Amniotic epithelial cell (primary cell): ENCODE data around the gene POU6F2.
A peak's percentile ranks its signal among the peaks of the same experiment; 100 is the strongest.
"Not testable (repeated sequence)": the region's sequence is repeated elsewhere in the genome, so short reads cannot be mapped to it uniquely, and the experiment has no call there.

Source experiments
- DNase-seq: peaks from one replicate; pipeline ENCODE4 v3.0.0-alpha.2; 2010; ENCODE audit warnings: low read depth

POU6F2 gene

DNA sequence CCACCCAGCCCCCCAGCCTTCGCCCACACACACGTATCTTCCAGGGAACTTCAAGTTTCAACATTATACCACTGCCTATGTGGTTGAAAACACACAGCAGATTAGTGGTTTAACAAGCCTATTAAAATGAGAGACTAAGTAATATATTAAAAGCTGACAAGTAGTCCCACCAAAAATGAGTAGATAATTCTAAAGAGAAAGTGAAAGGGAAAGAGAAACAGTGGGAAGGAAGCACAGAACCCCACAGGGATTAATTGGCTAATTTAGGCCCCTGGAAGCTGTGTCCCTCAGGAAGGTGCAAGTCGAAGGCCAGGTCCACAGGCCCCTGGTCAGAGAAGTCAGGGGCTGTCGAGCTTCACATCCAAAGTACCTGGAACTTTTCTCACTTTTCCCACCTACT is 378.0 kb downstream of the POU6F2 start:
- DNase-seq = no peak

DNA sequence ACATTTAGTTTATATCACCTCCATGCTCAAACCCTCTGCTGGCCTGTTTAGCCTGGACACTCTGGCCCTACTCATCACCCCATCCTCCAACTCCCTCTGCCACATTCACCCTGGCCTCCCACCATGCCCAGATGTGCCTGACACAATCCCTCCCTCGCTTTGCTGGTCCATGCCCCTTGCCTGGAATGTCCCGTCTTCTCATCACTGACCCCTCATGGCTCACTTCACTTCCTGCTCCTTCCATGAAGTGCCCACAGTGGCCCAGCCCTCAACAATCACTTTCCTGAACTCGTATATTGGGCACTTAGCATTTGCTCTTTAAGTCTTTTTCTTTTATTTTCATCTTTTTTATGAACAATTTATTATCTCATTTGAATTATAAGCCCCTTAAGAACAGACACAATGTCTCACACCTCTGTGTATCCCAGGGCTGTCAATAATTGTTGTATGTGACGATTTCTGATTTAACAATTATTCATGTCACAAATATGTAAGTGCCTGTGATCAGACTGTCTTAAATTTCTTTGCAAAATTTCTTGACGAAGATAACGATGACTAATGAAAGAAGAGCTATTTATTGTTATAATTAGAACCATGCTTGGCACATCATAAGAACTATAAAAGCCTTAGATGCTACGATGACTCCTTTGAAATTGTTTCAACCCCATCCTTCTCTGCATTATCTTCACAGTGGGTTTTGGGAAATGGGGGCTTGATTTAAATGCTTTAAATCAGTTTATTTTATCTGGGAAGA is 378.6 kb downstream of the POU6F2 start:
- DNase-seq = no peak

DNA sequence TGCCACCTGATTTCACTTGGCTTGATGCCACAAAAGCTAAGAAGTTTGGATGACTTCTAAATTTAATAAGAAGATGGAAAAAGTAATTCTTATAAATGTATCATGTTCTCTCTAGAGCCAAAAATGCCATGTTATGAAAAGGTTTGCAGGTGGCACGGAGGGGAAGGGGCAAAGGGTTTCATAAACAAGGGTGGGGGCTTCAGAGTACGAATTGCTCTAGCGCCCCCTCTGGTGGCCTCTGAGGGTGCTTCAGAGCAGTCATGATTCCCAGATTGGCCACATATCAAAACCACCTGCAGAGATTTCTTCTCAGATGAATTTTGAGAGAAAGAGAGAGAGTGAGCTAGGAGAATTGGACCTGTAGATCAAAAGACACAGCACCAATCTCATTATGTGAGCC is 379.9 kb downstream of the POU6F2 start:
- no peak for DNase-seq

DNA sequence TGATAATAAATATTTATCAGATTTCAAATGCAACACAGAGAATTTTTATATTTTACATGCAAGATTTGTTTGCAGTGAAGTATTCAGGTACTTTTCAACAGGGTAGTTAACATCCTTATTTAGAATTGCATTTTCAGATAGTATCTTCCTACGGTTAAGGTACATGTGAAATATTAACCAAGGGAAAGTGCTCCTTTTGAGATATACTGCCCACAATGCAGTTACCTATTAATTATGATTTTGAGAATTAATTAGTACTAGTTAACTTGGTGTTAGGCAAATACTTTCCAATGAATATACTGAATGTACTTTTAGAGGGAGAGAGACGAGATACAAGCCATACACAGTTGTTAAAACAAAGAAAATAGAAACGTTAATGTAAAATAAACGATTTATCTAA is 382.3 kb downstream of the POU6F2 start:
- DNase-seq = no peak

DNA sequence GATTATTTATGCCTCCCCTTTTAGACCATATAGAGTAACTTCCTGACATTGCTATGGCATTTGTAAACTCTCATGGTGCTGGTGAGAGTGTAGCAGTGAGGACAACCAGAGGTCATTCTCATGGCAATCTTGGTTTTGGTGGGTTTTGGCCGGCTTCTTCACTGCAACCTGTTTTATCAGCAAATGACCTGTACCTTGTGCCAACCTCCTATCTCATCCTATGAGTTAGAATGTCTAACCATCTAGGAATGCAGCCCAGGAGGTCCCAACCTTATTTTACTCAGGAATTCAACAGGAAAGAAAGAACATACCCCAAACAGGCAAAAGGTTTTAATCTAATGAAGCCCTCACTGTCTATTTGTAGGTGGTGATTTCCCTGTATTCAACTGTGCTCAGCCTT is 383.1 kb downstream of the POU6F2 start:
- no peak for DNase-seq

DNA sequence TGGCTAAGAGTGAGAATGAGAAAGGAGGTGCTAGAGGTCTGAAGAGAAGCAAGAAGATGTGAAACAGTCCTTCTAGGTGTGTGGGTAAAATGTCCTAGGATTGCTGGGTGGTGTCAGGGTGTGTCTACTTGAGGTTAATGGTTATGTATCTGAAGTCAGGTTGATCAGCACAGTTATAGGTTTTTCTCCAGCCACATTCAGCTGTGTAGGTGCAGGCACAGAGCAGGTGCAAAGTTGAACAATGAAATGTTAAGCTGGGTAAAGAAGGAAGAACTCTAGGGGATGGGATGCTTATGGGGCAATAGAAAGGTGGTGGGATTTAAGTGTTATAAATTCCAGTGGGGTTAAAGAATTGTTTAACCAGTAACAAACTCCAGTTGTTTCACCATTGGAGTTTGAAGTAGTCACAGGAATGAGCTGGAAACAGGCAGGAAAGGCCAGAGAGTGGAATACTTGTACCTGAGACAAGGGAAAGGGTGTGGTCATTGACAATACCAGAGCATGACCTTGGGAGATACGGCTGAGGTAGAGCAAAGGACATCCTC is 388.1 kb downstream of the POU6F2 start:
- no peak for DNase-seq

DNA sequence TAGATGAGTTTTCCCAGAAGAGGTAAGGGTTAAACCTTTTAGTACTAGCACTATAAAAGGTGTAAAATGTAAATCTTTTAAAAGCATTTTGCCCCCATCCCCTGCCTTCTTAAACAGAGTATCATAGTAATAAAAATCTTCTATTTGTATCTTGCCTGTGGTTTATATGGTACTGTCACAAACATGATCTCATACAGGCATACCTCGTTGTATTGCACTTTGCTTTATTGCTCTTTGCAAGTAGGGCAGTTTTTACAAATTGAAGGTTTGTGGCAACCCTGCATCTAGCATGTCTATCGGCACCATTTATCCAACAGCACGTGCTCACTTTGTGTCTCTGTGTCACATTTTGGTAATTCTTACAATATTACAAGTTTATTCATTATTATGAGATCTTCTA is 389.7 kb downstream of the POU6F2 start:
- DNase-seq = no peak

DNA sequence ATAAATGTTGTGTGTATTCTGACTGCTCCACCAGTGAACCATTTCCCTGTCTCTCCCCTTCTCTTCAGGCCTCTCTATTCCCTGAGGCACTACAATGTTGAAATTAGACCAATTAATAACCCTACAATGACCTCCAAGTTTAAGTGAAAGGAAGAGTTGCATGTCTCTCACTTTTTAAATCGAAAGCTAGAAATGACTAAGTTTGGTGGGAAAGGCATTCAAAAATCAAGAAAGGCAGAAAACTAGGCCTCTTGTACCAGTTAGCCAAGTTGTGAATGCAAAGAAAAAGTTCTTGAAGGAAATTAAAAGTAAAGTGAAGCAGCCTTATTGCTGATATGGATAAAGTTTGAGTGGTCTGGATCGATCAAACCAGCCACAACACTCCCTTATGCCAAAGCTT is 390.2 kb downstream of the POU6F2 start:
- no peak for DNase-seq

DNA sequence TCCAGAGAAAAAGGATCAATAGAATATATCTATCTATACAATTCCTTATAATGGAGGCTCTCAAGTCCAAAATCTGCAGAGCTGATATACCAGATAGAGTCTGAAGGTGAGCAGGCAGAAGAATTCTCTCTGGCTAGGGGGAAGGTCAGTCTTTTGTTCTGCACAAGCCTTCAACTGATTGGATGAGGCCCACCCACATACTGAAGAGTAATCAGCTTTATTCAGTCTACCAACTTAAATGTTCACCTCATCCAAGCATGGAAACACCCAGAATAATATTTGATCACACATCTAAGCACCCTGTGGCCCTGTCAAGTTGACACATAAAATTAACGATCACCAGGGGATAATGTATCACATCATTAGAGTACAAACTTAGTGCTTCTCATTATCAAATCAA is 394.7 kb downstream of the POU6F2 start:
- no peak for DNase-seq

DNA sequence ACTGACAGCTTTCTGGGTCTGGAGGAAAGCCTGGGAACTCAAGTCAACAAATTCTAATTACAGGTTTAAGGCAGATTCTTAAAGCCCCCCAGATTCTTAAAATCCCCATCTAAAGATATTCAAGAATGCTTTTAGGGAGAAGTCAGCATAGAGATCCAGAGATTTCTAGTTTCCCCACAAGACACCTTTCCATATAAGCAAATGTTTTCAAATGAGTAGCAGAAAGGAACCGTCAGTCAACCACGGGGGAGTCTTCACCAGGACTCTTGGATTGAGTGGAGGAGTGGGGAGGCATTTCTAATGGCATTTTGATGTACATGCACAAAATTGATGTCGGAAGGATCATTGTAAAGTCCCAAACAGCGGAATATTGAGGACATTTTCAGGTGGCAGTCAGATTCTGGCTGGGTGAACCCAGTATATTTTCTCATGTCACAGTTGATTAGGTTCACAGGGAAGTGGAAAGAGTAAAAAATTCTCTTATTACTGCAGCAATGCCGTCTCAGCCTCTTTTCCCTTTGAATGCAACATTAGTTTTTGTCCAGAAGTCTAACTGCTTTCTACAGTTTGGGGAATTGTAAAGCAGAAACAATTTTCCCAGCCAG is 396.8 kb downstream of the POU6F2 start:
- DNase-seq = no peak

DNA sequence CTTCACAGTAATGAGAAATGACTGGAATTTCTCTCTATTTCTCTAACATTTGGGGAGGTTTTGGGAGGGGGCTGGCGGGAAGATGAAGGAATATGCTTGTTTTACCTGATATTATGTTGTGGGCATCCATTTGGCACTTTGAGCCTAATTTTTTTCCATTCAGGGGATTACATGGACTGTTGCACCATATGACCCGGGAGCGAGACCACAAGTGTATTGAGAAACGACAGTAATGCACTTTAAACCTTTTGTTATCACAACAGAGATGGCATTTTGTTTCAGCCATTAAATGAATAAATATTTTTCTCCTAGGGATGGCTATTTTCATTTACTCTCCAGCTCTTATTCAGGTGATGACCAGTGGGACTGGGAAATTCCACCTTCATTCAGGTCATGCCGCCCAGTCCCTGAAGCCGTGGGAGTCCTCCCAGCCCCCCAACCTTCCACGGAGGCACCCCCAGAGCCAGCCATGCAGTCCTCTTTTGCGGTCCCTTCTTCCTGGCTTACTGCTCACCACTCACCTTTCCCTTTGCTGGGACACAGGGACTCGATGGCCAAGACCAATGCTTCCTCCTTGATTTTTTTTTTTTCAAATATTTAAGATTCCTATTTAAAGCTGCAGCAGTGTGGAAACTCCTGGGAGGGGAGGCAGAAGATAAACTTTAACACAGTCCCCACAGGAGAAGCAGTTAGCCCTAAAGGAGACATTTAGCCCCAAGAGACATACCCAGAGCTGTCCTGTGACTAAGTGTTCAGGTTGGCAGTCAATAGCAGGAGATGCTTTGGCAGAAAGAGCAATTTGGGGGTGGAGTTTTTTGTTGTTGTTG is 397.6 kb downstream of the POU6F2 start:
- DNase-seq = no peak

DNA sequence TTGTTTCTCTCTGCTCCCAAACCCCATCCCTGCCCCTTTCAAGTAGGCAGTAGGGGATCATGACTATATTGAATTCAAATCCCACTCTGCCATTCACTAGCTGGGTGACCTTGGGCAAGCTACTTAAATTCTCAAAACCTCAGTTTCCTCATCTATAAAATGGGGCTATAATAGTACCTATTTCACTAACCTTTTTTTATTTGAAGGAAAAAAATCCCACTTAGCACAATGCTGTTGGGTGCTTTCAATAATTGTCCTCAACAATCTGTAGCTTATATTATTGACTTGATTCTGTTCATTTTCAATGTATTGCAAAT is 398.1 kb downstream of the POU6F2 start:
- no peak for DNase-seq

DNA sequence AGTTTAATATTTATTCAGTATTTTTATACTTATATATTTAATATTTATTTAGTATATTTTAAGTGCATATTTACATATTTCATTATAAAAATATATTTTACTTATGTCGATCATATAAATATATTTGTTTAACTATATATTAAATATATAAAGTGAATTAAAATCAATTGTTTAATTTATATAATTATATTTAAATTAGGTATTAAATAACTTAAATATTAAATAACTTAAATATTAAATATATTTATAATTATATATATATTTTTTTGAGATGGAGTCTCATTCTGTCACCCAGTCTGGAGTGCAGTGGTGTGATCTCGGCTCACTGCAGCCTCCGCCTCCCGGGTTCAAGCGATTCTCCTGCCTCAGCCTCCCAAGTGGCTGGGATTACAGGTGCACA is 399.2 kb downstream of the POU6F2 start:
- not testable (repeated sequence) for DNase-seq

DNA sequence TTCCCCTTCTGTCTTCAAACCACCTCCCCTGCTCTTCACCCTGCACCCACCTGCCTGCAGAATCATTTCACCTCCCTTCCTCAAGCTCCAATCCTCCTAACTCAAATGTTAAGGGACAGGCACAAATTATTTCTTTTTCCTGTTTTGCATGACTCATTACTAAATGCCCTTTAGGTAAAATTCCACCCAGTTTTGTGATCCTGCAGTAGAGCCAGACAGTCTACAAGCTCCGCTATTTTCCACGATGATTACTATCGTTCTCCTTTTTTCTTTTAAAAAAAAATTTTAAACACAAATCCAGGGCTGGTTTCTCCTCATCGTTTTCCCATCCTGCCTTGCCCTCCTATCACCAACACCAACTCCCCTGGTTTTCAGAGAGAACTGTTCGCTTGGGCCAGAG is 401.7 kb downstream of the POU6F2 start:
- no peak for DNase-seq

DNA sequence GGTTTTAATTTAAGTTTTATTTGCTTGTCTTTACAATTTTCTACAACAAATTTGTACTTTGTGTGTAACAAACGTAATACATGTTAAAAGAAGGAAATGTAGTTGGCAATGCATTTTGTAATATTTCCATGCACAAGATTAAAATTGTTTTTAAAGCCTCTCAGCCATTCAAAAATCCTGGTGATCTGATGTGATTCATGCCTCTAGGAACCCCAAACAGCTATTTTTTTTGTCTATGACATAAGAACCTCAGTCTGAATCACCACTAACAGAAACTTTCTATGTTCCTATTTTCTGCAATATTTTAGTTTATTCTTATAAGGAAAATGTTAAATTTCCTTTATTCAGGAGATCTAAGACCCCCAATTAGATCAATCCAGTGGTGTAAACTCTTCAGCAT is 405.4 kb downstream of the POU6F2 start:
- peak; percentile 18 for DNase-seq

DNA sequence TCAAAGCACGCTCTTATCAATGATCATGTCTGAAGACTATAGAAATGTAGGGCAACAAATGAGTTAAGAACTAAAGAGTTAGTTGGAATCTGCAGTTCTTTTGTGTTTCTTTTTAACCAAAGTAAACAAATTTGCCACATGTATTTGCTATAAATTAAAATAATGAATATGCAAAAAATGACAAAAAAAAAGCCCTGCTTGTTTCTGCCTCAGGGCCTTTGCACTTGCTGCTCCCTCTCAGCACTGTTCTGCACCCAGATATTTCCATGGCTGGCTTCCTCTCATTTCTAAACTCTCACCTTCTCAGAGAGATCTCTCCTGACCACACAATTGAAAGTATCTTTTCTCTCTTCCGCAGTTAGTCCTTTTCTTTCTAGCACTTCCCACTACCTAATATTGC is 406.7 kb downstream of the POU6F2 start:
- no peak for DNase-seq

DNA sequence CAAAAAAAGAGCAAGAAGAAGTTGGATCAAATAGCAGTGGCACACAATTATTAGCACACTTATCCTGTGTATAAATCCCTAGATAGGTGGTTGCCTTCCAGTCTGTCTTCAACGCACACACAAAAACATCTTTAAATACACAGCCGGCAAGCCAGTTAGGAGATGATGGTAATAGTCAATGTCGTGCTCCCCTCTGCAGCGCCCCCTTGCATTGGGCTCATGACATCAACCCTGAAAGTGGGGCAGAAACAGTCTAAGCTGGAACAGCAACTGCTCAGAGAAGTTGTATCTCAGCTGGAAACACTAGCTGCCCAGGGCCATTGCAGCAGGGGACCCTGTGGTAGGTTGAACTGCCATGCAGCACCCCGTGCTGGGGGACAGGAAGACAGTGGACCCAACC is 409.0 kb downstream of the POU6F2 start:
- no peak for DNase-seq

DNA sequence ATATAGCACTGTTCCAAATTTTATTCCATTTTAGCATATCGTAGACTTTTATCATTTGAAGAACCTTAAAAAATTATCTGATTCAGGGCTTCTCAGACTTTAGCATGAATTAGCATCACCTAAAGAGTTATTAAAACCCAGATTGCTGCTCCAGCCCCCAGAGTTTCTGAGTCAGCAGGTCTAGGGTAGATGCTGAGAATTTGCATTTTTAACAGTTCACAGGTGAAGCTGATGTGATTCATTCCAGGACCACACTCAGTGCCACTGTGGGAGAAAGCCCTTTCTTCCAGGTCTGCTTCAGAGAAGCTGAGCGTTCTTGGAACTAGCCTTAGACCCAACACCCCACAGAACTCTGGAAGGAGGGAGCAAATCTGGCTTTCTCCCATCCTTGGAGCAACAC is 414.4 kb downstream of the POU6F2 start:
- DNase-seq = no peak

DNA sequence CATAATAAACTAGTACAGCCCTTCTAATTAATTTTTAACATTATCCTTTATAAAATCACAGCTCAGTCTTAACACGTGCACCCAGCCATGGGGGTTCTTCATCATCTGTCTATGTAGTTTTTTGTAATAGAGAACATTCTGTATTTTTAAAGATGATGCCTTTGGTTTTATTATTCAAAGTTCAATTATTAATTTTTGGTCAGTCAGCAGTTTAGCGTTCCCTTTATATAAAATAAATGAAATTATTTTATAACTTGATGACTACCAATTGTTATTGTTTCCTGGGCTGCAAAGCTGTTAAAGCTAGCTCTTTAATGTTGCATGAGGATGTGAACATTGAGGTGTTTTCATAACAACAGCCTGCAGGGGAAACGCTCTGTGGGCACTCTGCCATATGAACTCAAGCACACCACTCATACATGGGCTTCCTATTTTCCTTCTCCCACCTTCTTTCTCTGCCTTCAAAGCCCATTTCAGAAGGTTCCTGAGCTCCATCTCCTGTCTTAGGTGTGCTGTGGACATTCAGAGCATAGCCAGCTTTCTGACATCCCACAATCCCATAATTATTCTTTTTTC is 416.5 kb downstream of the POU6F2 start:
- no peak for DNase-seq

DNA sequence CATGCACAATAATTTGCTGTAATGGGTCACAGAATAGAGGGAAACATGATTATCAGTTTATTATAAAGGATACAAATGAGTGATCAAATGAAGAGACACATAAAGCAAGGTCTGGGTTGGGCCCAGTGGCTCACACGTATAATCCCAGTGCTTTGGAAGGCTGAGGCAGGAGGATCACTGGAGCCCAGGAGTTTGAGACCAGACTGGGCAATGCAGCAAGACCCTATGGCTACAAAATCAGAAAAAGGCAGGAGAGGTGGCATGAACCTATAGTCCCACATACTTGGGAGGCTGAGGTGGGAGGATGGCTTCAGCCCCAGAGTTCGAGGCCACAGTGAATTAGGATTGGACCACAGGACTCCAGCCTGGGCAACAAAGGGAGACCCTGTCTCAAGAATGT is 421.7 kb downstream of the POU6F2 start:
- no peak for DNase-seq

DNA sequence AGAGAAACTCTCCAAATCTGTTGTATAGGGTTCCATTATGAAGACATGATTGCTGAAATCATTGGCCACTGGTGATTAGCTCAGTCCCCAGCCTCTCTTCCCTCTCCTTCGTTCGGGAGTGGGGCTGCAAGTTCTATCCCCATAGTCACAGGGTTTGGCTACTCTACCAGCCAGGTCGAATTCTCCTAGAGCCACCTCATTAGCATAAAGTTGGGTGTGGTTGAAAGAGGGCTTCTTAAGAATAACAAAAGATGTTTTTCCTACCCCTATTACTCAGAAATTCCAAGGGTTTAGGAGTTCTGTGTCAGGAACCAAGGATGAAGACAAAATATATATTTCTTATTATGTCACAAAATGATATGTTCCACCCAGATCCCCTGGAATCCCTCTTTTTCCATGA is 422.3 kb downstream of the POU6F2 start:
- no peak for DNase-seq

DNA sequence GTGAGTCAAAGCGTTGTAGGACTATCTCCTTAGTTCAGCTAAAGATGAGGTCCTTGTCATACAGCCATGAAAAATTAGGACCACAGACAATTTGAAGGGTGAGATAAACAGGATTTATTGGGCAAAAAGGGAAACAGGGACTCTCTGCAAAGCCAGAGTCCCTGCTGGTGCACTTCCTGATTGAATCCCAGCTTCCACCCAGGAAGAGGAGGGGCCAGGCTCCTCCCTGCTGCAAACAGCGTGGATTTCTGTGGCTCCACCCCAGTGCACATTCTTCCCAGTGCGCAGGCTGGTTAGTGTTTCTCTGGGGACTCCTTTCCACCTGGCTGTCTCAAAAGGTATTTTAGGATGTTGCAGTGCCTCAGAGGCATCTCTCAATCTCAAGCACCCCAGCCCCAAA is 423.1 kb downstream of the POU6F2 start:
- DNase-seq = no peak

DNA sequence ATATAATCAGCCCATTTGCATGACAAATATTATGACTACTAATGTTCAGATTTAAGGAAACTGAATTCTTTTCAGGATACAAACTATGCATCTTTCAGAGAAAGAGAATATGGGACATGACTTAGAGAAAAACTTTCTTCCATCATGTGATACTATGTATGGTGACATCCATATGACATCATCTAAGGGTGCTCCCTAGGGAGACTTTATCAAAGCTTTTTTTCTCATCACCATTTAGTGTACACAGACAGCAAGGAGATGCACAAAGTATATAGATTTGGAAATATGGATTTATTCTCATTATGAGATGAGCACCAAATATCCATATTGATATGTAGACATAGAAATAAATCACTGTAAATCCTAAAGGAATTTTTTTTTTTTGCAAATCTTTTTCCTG is 424.3 kb downstream of the POU6F2 start:
- no peak for DNase-seq
